NCI-H82 treated with DMSO at 0.1 percent for 48 hours (cell line): ENCODE measurements around the gene BTBD16.

Experiments
- DNase-seq: peaks from one replicate; lab custom pipeline; 2025; ENCODE audit not compliant: unreplicated experiment; lab: John Stamatoyannopoulos, UW

The BTBD16 gene

GRCh38 chr10:122338609-122339441 is 67.7 kb downstream of the BTBD16 start:
- DNase-seq: no peak

- DNase-seq: no peak
These were observed 70.2 kb downstream of the BTBD16 start for GRCh38 chr10:122341141-122341810.

- no peak for DNase-seq
These were observed 71.4 kb downstream of the BTBD16 start for GRCh38 chr10:122342293-122343134.

GRCh38 chr10:122343135-122343800 is 72.2 kb downstream of the BTBD16 start:
- no peak for DNase-seq

GRCh38 chr10:122343936-122344335 is 72.8 kb downstream of the BTBD16 start:
- no peak for DNase-seq

GRCh38 chr10:122344741-122345258 is 73.7 kb downstream of the BTBD16 start:
- no peak for DNase-seq

GRCh38 chr10:122346326-122346950 is 75.3 kb downstream of the BTBD16 start:
- no peak for DNase-seq

- no peak for DNase-seq
These were observed 76.2 kb downstream of the BTBD16 start for GRCh38 chr10:122347170-122347841.

GRCh38 chr10:122348512-122348911 is 77.4 kb downstream of the BTBD16 start:
- no peak for DNase-seq

- no peak for DNase-seq
These were observed 77.9 kb downstream of the BTBD16 start for GRCh38 chr10:122348935-122349361.

GRCh38 chr10:122349758-122350369 is 78.8 kb downstream of the BTBD16 start:
- DNase-seq: no peak

GRCh38 chr10:122350893-122351292 is 79.8 kb downstream of the BTBD16 start:
- no peak for DNase-seq

- no peak for DNase-seq
These were observed 81.9 kb downstream of the BTBD16 start for GRCh38 chr10:122352817-122353525.

- DNase-seq: no peak
These were observed 83.3 kb downstream of the BTBD16 start for GRCh38 chr10:122354383-122354782.

GRCh38 chr10:122357685-122358084 is 86.6 kb downstream of the BTBD16 start:
- DNase-seq: no peak

- no peak for DNase-seq
These were observed 88.5 kb downstream of the BTBD16 start for GRCh38 chr10:122359621-122360020.

GRCh38 chr10:122361046-122361445 is 90.0 kb downstream of the BTBD16 start:
- no peak for DNase-seq

GRCh38 chr10:122362031-122362592 is 91.0 kb downstream of the BTBD16 start:
- DNase-seq: no peak
